ENCODE data around the gene AADAC. TPM values are rescaled to one million over a fixed set of nuclear protein-coding genes. Genes with fewer than 3 reads are reported as not detected.
"Not testable (repeated sequence)": the region's sequence is repeated elsewhere in the genome, so short reads cannot be mapped to it uniquely, and the experiment has no call there.

Gene AADAC
- total and polyA plus RNA-seq, 4 donors = 4.4 to 33.3 (median 8.2) TPM

DNA sequence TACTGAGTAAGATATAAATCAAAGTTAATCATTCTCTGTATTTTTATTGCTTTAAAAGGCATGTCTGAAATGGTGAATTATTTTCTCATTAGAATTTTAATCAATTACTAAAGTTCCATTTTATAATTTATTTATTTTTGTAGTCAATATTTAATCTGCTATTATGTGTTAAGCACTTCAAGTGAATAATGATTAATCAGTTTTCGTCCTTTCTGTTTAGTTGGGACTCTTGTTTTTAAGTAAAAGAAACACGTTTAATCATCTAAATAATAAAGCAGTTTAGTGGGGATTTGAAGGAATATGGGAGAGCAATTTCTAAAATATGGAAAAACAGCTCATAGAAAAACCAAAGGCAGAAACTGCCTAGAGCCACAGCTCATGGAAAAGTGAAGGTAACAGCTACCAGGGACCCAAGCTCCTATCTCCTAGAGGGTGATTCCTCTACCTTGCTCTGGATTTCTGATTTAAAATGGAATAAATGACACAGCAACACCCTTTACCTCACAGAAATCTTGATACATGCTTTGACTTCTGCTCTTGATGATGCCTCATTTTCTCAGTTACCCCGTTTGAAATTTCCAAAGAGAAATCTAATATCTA is 31.5 kb downstream of the AADAC start:
- Histone ChIP-seq H3K9ac (ENCODE audit: insufficient read depth in 1 of 2, low read length in 2 of 2) (no peak overlapping the region), H3K36me3 (ENCODE audit: control insufficient read depth in 4 of 4, insufficient read depth in 4 of 4, low read length in 4 of 4) (no peaks in the 10 kb centered on the region), H3K4me3 (no peak overlapping the region), H3K9me3 (ENCODE audit: control insufficient read depth in 4 of 4, insufficient read depth in 3 of 4, low read length in 3 of 4) (no peaks in the 10 kb centered on the region), H3K4me1 (ENCODE audit: control insufficient read depth in 5 of 5, insufficient read depth in 5 of 5, low read length in 5 of 5) (no peaks in the 10 kb centered on the region), H3K27ac (ENCODE audit: low read depth in 1 of 2, low read length in 1 of 2) (no peak overlapping the region), H3K27me3 (ENCODE audit: control insufficient read depth in 3 of 3, insufficient read depth in 3 of 3, low read length in 2 of 3) (no peaks in the 10 kb centered on the region)
- ATAC-seq (ENCODE audit: insufficient read depth, low FRiP score) (no peak), DNase-seq (no peak)
- WGBS, 2 donors = 65 to 69% methylated on average over 3 of the region's 3 CpGs
- no peak for TF ChIP-seq CTCF (IDR thresholded peaks at IDR 0.05; ENCODE audit: control extremely low read depth, extremely low read depth)

- H3K9me3 ChIP-seq (ENCODE audit: control insufficient read depth in 4 of 4, insufficient read depth in 3 of 4, low read length in 3 of 4); H3K27me3 ChIP-seq (ENCODE audit: control insufficient read depth in 3 of 3, insufficient read depth in 3 of 3, low read length in 2 of 3); ATAC-seq (ENCODE audit: insufficient read depth, low FRiP score); DNase-seq; H3K4me3 ChIP-seq; H3K27ac ChIP-seq (ENCODE audit: low read depth in 1 of 2, low read length in 1 of 2); H3K36me3 ChIP-seq (ENCODE audit: control insufficient read depth in 4 of 4, insufficient read depth in 4 of 4, low read length in 4 of 4); H3K9ac ChIP-seq (ENCODE audit: insufficient read depth in 1 of 2, low read length in 2 of 2); H3K4me1 ChIP-seq (ENCODE audit: control insufficient read depth in 5 of 5, insufficient read depth in 5 of 5, low read length in 5 of 5): not testable (repeated sequence)
- WGBS, 2 donors = 84 to 90% methylated on average over 2 of the region's 2 CpGs
Measured at GRCh38 chr3:151850065-151850464, 36.1 kb downstream of the AADAC start.

GRCh38 chr3:151852074-151852811 is 38.3 kb downstream of the AADAC start:
- no peak overlapping the region for H3K27ac ChIP-seq (ENCODE audit: low read depth in 1 of 2, low read length in 1 of 2)

More at GRCh38 chr3:151852074-151852811, 38.3 kb downstream of the AADAC start:
- DNase-seq = no peak
- no peak for ATAC-seq (ENCODE audit: insufficient read depth, low FRiP score)
- Histone ChIP-seq H3K27me3 (ENCODE audit: control insufficient read depth in 3 of 3, insufficient read depth in 3 of 3, low read length in 2 of 3) (no peaks in the 10 kb centered on the region), H3K9me3 (ENCODE audit: control insufficient read depth in 4 of 4, insufficient read depth in 3 of 4, low read length in 3 of 4) (no peaks in the 10 kb centered on the region), H3K9ac (ENCODE audit: insufficient read depth in 1 of 2, low read length in 2 of 2) (no peak overlapping the region), H3K36me3 (ENCODE audit: control insufficient read depth in 4 of 4, insufficient read depth in 4 of 4, low read length in 4 of 4) (no peaks in the 10 kb centered on the region), H3K4me3 (no peak overlapping the region), H3K4me1 (ENCODE audit: control insufficient read depth in 5 of 5, insufficient read depth in 5 of 5, low read length in 5 of 5) (no peaks in the 10 kb centered on the region)
- WGBS, 2 donors = 66 to 80% methylated on average over 11 of the region's 11 CpGs
- no peak for TF ChIP-seq CTCF (IDR thresholded peaks at IDR 0.05; ENCODE audit: control extremely low read depth, extremely low read depth)

All from lung (tissue), 12 donors.